K562 (cell line): Measurements from ENCODE around the gene MACF1. TPM values are rescaled to one million over a fixed set of nuclear protein-coding genes. Genes with fewer than 3 reads are reported as not detected.

Source experiments
- CHD4 ChIP-seq: fragments of 200-600 bp; sonication (generic); IDR thresholded peaks from 3 replicates; pipeline ENCODE4 v1.6.1; 2012; ENCODE audit warnings: low read depth, mild to moderate bottlenecking, mixed read lengths, low read length, inconsistent platforms; ENCODE audit not compliant: insufficient read depth, insufficient replicate concordance, poor library complexity, severe bottlenecking
- KLF13 ChIP-seq: fragments of 450-650 bp; IDR thresholded peaks from 2 replicates; pipeline ENCODE4 v1.6.1; 2016; ENCODE audit warnings: missing genetic modification characterization, low read depth, mild to moderate bottlenecking, missing compliant biosample characterization, moderate library complexity, borderline replicate concordance
- OTX1 ChIP-seq: fragments of 450-650 bp; formaldehyde crosslinking; IDR thresholded peaks from 2 replicates; pipeline ENCODE4 v1.4.0; 2022; ENCODE audit warnings: mild to moderate bottlenecking
- PPARD ChIP-seq: fragments of 250-450 bp; sonication (Bioruptor Pico); IDR thresholded peaks from 2 replicates; pipeline ENCODE4 v1.8.0; 2022; ENCODE audit warnings: inconsistent platforms, mild to moderate bottlenecking, moderate library complexity
- REST ChIP-seq, 2 experiments: fragments of 450-650 bp; formaldehyde crosslinking in 1 of 2; IDR thresholded peaks; 2 replicates each; pipeline versions ENCODE4 v1.4.0 to v1.6.1; 2014 to 2020; ENCODE audit warnings: mild to moderate bottlenecking in 2 of 2, borderline replicate concordance in 1 of 2, low read depth in 1 of 2
- ZBTB1 ChIP-seq: sonication (generic); formaldehyde crosslinking; IDR thresholded peaks from 2 replicates; pipeline ENCODE4 v1.8.1; 2023; ENCODE audit warnings: missing genetic modification reagents, low read depth, mild to moderate bottlenecking, borderline replicate concordance
- ZBTB17 ChIP-seq: fragments of 450-650 bp; formaldehyde crosslinking; IDR thresholded peaks from 2 replicates; pipeline ENCODE4 v1.4.0; 2020; ENCODE audit warnings: mild to moderate bottlenecking
- ZNF644 ChIP-seq: fragments of 200-800 bp; sonication (Bioruptor generic); IDR thresholded peaks from 2 replicates; pipeline ENCODE4 v1.6.1; 2016; ENCODE audit warnings: low read depth, missing genetic modification characterization, missing compliant biosample characterization
- polyA plus RNA-seq, 8 experiments: library from polyadenylated mRNA; depleted of rRNA in 4 of 8; stranded (reverse) in 5 of 8; unstranded in 3 of 8; fragments of >200 nt; fragmentation: Nextera tagmentation in 2 of 8; fragmentation: Illumina TruSeq in 1 of 8; extraction: Ambion mirVana in 2 of 8; extraction: Trizol in 1 of 8; gene quantifications; 2 replicates each; pipeline versions ENCODE4 v1.2.1 to v1.2.3, GENCODE V29; 2011 to 2014; ENCODE audit warnings: inconsistent platforms in 1 of 8, missing spikeins in 1 of 8
- total RNA-seq, 7 experiments: library from RNA; depleted of rRNA in 6 of 7; stranded (reverse); fragments of >200 nt in 6 of 7; fragmentation: Illumina TruSeq in 2 of 7; extraction: Trizol in 2 of 7; gene quantifications; 2 replicates each; pipeline versions ENCODE4 v1.2.1 to v1.2.3, GENCODE V29; 2011 to 2021; ENCODE audit warnings: low replicate concordance in 1 of 7
- TF ChIP-seq, protein P1 (sequence below): fragments of 250-450 bp; sonication (Bioruptor Pico); IDR thresholded peaks from 2 replicates; pipeline ENCODE4 v1.9.0; 2021; ENCODE audit warnings: mild to moderate bottlenecking, inconsistent platforms

The MACF1 gene
- total and polyA plus RNA-seq, 9 of the 15 experiments (the other 6 are each of a cell fraction or from before 2014, with no cell fraction given): 13.2 to 232 (median 112) TPM

DNA sequence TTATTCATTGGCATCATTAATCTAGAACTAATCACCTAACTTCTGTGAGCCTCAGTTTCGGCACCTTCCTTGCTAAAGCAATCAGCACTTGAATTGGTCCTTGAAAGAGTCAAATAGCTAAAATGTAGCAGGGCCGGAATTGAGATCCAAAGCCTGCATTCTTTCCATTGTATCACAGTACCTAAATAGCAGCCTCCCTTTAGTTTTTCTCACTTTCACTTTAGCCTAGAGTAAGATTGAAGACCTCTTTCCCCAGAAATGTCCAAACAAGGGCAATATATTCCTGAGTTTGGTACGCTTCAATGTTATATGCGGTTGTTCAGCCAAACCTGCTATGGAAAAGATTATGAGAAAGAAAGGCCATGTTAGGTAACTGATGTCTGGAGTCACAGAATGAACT lies 165.1 kb downstream of the MACF1 start (continued):
- TF ChIP-seq REST (IDR thresholded peaks at IDR 0.05; ENCODE audit: borderline replicate concordance) (no peak), REST (CRISPR knock-in tag; IDR thresholded peaks at IDR 0.05; ENCODE audit: low read depth) (no peak), ZBTB1 (CRISPR knock-in tag) (no peak), CHD4 (no peak), KLF13 (tag) (no peak), ZBTB17 (CRISPR knock-in tag) (no peak), ZNF644 (tag) (no peak), PPARD (CRISPR knock-in tag) (no peak), OTX1 (CRISPR knock-in tag) (no peak)
- TF ChIP-seq, protein P1, sequence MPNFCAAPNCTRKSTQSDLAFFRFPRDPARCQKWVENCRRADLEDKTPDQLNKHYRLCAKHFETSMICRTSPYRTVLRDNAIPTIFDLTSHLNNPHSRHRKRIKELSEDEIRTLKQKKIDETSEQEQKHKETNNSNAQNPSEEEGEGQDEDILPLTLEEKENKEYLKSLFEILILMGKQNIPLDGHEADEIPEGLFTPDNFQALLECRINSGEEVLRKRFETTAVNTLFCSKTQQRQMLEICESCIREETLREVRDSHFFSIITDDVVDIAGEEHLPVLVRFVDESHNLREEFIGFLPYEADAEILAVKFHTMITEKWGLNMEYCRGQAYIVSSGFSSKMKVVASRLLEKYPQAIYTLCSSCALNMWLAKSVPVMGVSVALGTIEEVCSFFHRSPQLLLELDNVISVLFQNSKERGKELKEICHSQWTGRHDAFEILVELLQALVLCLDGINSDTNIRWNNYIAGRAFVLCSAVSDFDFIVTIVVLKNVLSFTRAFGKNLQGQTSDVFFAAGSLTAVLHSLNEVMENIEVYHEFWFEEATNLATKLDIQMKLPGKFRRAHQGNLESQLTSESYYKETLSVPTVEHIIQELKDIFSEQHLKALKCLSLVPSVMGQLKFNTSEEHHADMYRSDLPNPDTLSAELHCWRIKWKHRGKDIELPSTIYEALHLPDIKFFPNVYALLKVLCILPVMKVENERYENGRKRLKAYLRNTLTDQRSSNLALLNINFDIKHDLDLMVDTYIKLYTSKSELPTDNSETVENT (CRISPR knock-in tag): no peak
